Body of pancreas (tissue), 4 donors: ENCODE data around the gene RGS6.

ENCODE experiments used
- CTCF ChIP-seq, 7 experiments: fragments of 450-650 bp in 4 of 7; fragments of 200-600 bp in 3 of 7; sonication (generic) in 3 of 7; IDR thresholded peaks; one replicate each; pipeline ENCODE4 v1.5.1; 2016 to 2019; ENCODE audit warnings: antibody characterized with exemption in 7 of 7
- POLR2A ChIP-seq, 3 donors: fragments of 450-650 bp; IDR thresholded peaks; one replicate each; pipeline ENCODE4 v1.6.1; 2016; ENCODE audit warnings: antibody characterized with exemption in 3 of 3, mild to moderate bottlenecking in 2 of 3

GRCh38 chr14:72485695-72486094 is 553.5 kb downstream of the RGS6 start:
- TF ChIP-seq CTCF (IDR thresholded peaks at IDR 0.05): no peak
- no peak for TF ChIP-seq POLR2A (IDR thresholded peaks at IDR 0.05)
